A549 (cell line): ENCODE measurements around the gene ZFHX3. TPM values are rescaled to one million over a fixed set of nuclear protein-coding genes. Genes with fewer than 3 reads are reported as not detected.
A peak's percentile ranks its signal among the peaks of the same experiment; 100 is the strongest.

Experiments used
- ATAC-seq, 2 experiments: fragments of 200-7000 bp in 1 of 2; fragments of >200 bp in 1 of 2; cut with Nextera tagmentation in 1 of 2; cut with Tn5 transposase in 1 of 2; 3 replicates each; pipeline versions ENCODE4 v1.8.0 to v1.9.1; 2018 to 2020; ENCODE audit warnings: mild to moderate bottlenecking in 1 of 2, moderate library complexity in 1 of 2
- CTCF ChIA-PET: fragments of 300-600 bp; sonication (Branson Sonifier 250); formaldehyde crosslinking; extraction: SDS; loops from one replicate; lab custom pipeline; 2021; ENCODE audit warnings: antibody characterized with exemption, inconsistent platforms; lab: Yijun Ruan, JAX
- POLR2A ChIA-PET: fragments of 350-600 bp; formaldehyde crosslinking; extraction: SDS; loops from one replicate; lab custom pipeline; 2021; ENCODE audit warnings: antibody characterized with exemption, inconsistent platforms; lab: Yijun Ruan, JAX
- DNase-seq, 2 experiments: peaks; one replicate each; pipeline versions ENCODE4 v3.0.0 to v3.0.0-alpha.2; 2011 to 2016; ENCODE audit warnings: low read depth in 1 of 2, low spot score in 1 of 2
- FAIRE-seq: peaks from 2 replicates; lab custom pipeline; 2011; peaks lifted over from hg19 to GRCh38; lab: Jason Lieb, UNC
- H3K27ac ChIP-seq, 2 experiments: fragments of >200 bp; sonication (Bioruptor Twin); formaldehyde crosslinking; 3 replicates each; pipeline ENCODE4 v1.5.1; 2016 to 2017
- H3K4me1 ChIP-seq: fragments of >200 bp; sonication (Bioruptor Twin); formaldehyde crosslinking; 3 replicates; pipeline ENCODE4 v1.6.1; 2016
- H3K4me2 ChIP-seq: fragments of >200 bp; sonication (Bioruptor Twin); formaldehyde crosslinking; 3 replicates; pipeline ENCODE4 v1.6.1; 2016
- H3K4me3 ChIP-seq: fragments of >200 bp; sonication (Bioruptor Twin); formaldehyde crosslinking; 3 replicates; pipeline ENCODE4 v1.5.1; 2016
- H3K9me3 ChIP-seq: fragments of >200 bp; sonication (Bioruptor Twin); formaldehyde crosslinking; 3 replicates; pipeline ENCODE4 v1.6.1; 2016
- BHLHE40 ChIP-seq: IDR thresholded peaks from 2 replicates; pipeline ENCODE4 v1.6.1; 2012; ENCODE audit warnings: low read depth, low read length, inconsistent platforms
- CBX2 ChIP-seq: fragments of 200-600 bp; sonication (generic); IDR thresholded peaks from 2 replicates; pipeline ENCODE4 v1.6.1; 2016; ENCODE audit warnings: low read depth, mild to moderate bottlenecking, borderline replicate concordance
- CBX8 ChIP-seq: fragments of 200-600 bp; sonication (generic); IDR thresholded peaks from 2 replicates; pipeline ENCODE4 v1.6.1; 2016
- CEBPB ChIP-seq, 2 experiments: fragments of >200 bp in 1 of 2; sonication (Bioruptor Twin) in 1 of 2; formaldehyde crosslinking in 1 of 2; IDR thresholded peaks; 2 replicates each; pipeline ENCODE4 v1.6.1; 2012 to 2016
- EHMT2 ChIP-seq: fragments of 200-600 bp; sonication (generic); IDR thresholded peaks from 2 replicates; pipeline ENCODE4 v1.6.1; 2016; ENCODE audit warnings: antibody characterized with exemption, low read depth, mild to moderate bottlenecking, moderate library complexity
- EP300 ChIP-seq, 2 experiments: fragments of >200 bp; sonication (Bioruptor Twin); formaldehyde crosslinking; IDR thresholded peaks; 2 replicates in 1 of 2; 3 replicates in 1 of 2; pipeline ENCODE4 v1.6.1; 2016 to 2017
- FOSB ChIP-seq: fragments of 250-450 bp; sonication (Bioruptor Pico); IDR thresholded peaks from 2 replicates; pipeline ENCODE4 v1.5.0; 2020; ENCODE audit warnings: mild to moderate bottlenecking, moderate library complexity
- FOSL2 ChIP-seq, 2 experiments: fragments of 450-650 bp in 1 of 2; fragments of >200 bp in 1 of 2; sonication (Bioruptor Twin) in 1 of 2; formaldehyde crosslinking; IDR thresholded peaks; 2 replicates each; pipeline versions ENCODE4 v1.5.0 to v1.6.1; 2016 to 2020; ENCODE audit warnings: mild to moderate bottlenecking in 1 of 2, moderate library complexity in 1 of 2
- HEYL ChIP-seq: fragments of 250-450 bp; sonication (Bioruptor Pico); IDR thresholded peaks from 2 replicates; pipeline ENCODE4 v1.8.0; 2021; ENCODE audit warnings: mild to moderate bottlenecking, moderate library complexity
- HOXA7 ChIP-seq: fragments of 250-450 bp; sonication (Bioruptor Pico); IDR thresholded peaks from 2 replicates; pipeline ENCODE4 v1.5.0; 2020; ENCODE audit warnings: mild to moderate bottlenecking, moderate library complexity
- HOXB13 ChIP-seq: fragments of 250-450 bp; sonication (Bioruptor Pico); IDR thresholded peaks from 2 replicates; pipeline ENCODE4 v1.5.0; 2020; ENCODE audit warnings: low read depth, mild to moderate bottlenecking, moderate library complexity
- JUNB ChIP-seq: fragments of >200 bp; sonication (Bioruptor Twin); formaldehyde crosslinking; IDR thresholded peaks from 2 replicates; pipeline ENCODE4 v1.6.1; 2016
- MAFK ChIP-seq: fragments of 450-650 bp; IDR thresholded peaks from 2 replicates; pipeline ENCODE4 v1.6.1; 2014; ENCODE audit not compliant: partially characterized antibody
- MAZ ChIP-seq: fragments of 150-350 bp; IDR thresholded peaks from 2 replicates; pipeline ENCODE4 v1.6.1; 2014; ENCODE audit warnings: antibody characterized with exemption, low read depth, low read length, borderline replicate concordance
- MYC ChIP-seq: IDR thresholded peaks from 2 replicates; pipeline ENCODE4 v1.6.1; 2012; ENCODE audit warnings: mild to moderate bottlenecking, inconsistent platforms, low read length, improper control_type of control experiment, borderline replicate concordance
- PHF8 ChIP-seq: fragments of 200-600 bp; sonication (generic); IDR thresholded peaks from 2 replicates; pipeline ENCODE4 v1.6.1; 2016; ENCODE audit warnings: low read depth, mild to moderate bottlenecking, antibody characterized with exemption, moderate library complexity, borderline replicate concordance
- POLR2A ChIP-seq: IDR thresholded peaks from 2 replicates; pipeline ENCODE4 v1.6.1; 2012; ENCODE audit warnings: mild to moderate bottlenecking, low read length
- POLR2AphosphoS2 ChIP-seq: conservative IDR thresholded peaks from 2 replicates; pipeline ENCODE4 v1.6.1; 2012; ENCODE audit warnings: low read length, improper control_type of control experiment, inconsistent platforms
- RNF2 ChIP-seq: fragments of 200-600 bp; sonication (generic); IDR thresholded peaks from 2 replicates; pipeline ENCODE4 v1.6.1; 2016; ENCODE audit warnings: low read depth, mild to moderate bottlenecking, antibody characterized with exemption, moderate library complexity, borderline replicate concordance
- SMC3 ChIP-seq: fragments of >200 bp; sonication (Bioruptor Twin); formaldehyde crosslinking; IDR thresholded peaks from 3 replicates; pipeline ENCODE4 v1.6.1; 2018; ENCODE audit warnings: inconsistent platforms
- ZSCAN20 ChIP-seq: fragments of 250-450 bp; sonication (Bioruptor Pico); IDR thresholded peaks from 2 replicates; pipeline ENCODE4 v1.8.0; 2022; ENCODE audit warnings: mild to moderate bottlenecking, moderate library complexity
- WGBS: methylation state at CpG from one replicate; pipeline ENCODE4 v1.1.6; 2017; ENCODE audit errors: missing lambda C conversion rate; 5-methylcytosine and 5-hydroxymethylcytosine counted together
- polyA plus RNA-seq, 4 experiments: library from polyadenylated mRNA; depleted of rRNA in 3 of 4; stranded (reverse); fragments of >200 nt; fragmentation: RNase III in 1 of 4; extraction: RNeasy Plus Mini Kit Qiagen cat#74134 plus additional on column Dnase treatment in 1 of 4; gene quantifications; 2 replicates in 3 of 4; 3 replicates in 1 of 4; pipeline ENCODE4 v1.2.3, GENCODE V29; 2011 to 2017
- TF ChIP-seq, protein P1 (sequence below): fragments of 250-450 bp; sonication (Bioruptor Pico); IDR thresholded peaks from 2 replicates; pipeline ENCODE4 v1.5.0; 2020; ENCODE audit warnings: low read depth, mild to moderate bottlenecking, moderate library complexity
- TF ChIP-seq, protein P2 (sequence below): fragments of >200 bp; sonication (Bioruptor Twin); formaldehyde crosslinking; IDR thresholded peaks from 3 replicates; pipeline ENCODE4 v1.6.1; 2016
- TF ChIP-seq, protein P3 (sequence below): IDR thresholded peaks from 2 replicates; pipeline ENCODE4 v1.6.1; 2012

The ZFHX3 gene
- polyA plus RNA-seq, 2 of the 4 experiments (the other 2 are of a cell fraction) = 3.9 to 6.5 TPM

DNA sequence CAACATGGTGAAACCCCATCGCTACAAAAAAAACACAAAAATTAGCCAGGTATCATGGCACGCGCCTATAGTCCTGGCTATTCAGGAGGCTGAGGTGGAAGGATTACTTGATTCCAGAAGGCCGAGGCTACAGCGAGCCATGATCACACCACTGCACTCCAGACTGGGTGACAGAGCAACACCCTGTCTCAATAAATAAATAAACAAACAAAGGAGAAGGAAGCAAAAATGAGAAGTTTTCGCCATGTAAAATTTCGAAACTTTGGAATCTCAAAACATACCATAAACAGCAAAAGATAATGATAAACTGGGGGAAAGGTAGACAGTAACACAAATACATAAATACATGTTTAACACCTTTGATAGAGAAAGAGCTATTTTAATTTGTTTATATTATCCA lies 130.9 kb downstream of the ZFHX3 start:
- FAIRE-seq (no peak), ATAC-seq (no peak), DNase-seq (no peak)
- ChIA-PET CTCF (interaction anchor here (0.5 to 1.0 kb wide), 2 partner anchors 16 to 85 kb away, joined by 3 read pairs; no protein-coding TSS in a partner anchor), POLR2A (no interaction called here)
- H3K27ac ChIP-seq = no peak overlapping the region
- peaks cover 25% of the 10 kb centered on the region for H3K4me1 ChIP-seq
- no peak overlapping the region for H3K4me3 ChIP-seq
- H3K4me2 ChIP-seq = no peak overlapping the region
- TF ChIP-seq FOSL2 (IDR thresholded peaks at IDR 0.05) (no peak), FOSL2 (CRISPR knock-in tag; IDR thresholded peaks at IDR 0.05) (no peak), MAFK (no peak), RNF2 (no peak)
- 90% methylated on average over 7 of the region's 7 CpGs for WGBS
- H3K9me3 ChIP-seq = no peaks in the 10 kb centered on the region

DNA sequence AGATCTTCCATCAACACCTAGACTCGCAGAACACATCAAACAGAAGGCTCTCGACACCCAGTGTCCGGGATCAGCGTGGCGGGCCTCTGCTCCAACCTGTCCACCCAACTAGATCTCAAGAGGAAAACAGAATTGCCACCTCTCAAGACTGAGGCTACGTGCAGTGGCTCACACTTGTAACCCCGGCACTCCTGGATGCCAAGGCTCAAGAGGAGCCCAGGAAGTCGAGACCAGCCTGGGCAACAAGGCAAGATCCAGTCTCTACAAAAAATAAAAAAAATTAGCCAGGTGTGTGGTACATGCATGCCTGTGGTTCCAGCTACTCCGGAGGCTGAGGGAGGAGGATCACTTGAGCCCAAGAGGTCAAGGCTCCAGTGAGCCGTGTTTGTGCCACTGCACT lies 132.6 kb downstream of the ZFHX3 start:
- H3K4me2 ChIP-seq = no peak overlapping the region
- TF ChIP-seq RNF2 = no peak
- TF ChIP-seq CBX8 = no peak
- TF ChIP-seq HEYL (CRISPR knock-in tag) = no peak
- no peak for TF ChIP-seq CEBPB (IDR thresholded peaks at IDR 0.05)
- no peak for TF ChIP-seq ZSCAN20 (CRISPR knock-in tag)
- TF ChIP-seq, protein P1, sequence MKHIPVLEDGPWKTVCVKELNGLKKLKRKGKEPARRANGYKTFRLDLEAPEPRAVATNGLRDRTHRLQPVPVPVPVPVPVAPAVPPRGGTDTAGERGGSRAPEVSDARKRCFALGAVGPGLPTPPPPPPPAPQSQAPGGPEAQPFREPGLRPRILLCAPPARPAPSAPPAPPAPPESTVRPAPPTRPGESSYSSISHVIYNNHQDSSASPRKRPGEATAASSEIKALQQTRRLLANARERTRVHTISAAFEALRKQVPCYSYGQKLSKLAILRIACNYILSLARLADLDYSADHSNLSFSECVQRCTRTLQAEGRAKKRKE (CRISPR knock-in tag) = no peak
- TF ChIP-seq POLR2A = no peak
- no peak for TF ChIP-seq POLR2AphosphoS2
- TF ChIP-seq FOSL2 (IDR thresholded peaks at IDR 0.05) = no peak
- no peak for TF ChIP-seq FOSL2 (CRISPR knock-in tag; IDR thresholded peaks at IDR 0.05)
- no peak for TF ChIP-seq EP300 (IDR thresholded peaks at IDR 0.05)
- TF ChIP-seq, all 56 proteins: peak for 0
- Histone ChIP-seq H3K4me3 (no peak overlapping the region), H3K27ac (no peak overlapping the region), H3K9me3 (no peaks in the 10 kb centered on the region), H3K4me1 (peaks cover 25% of the 10 kb centered on the region)
- no peak for ATAC-seq
- 95% methylated on average over 10 of the region's 10 CpGs for WGBS
- ChIA-PET POLR2A (no interaction called here), CTCF (no interaction called here)
- FAIRE-seq = no peak
- no peak for DNase-seq

DNA sequence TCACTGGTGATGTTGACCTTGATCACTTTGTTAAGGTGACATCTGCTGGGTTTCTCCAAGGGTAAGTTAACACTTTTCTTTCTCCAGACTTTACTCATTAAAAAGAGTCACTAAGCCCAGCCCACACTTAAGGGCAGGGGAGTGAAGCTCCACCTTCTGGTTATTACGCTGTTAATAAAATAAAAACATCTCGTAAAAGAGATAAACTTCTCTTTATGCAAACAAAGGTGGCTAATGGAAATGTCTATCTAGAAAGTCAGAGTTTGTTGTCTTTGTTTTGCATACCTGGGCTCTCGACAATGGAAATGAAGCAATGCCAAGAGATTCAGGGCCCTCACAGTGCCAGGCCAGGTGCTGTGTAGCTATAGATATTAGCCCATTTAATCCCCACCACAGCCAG lies 134.4 kb downstream of the ZFHX3 start:
- CTCF ChIA-PET = interaction anchor here (0.5 to 1.5 kb wide), 3 partner anchors 64 to 188 kb away, joined by 3 to 5 read pairs (median 4); no protein-coding TSS in a partner anchor
- TF ChIP-seq SMC3 (no peak), EP300 (IDR thresholded peaks at IDR 0.05) (no peak), JUNB (no peak), EHMT2 (no peak), RNF2 (no peak), MYC (no peak), HOXA7 (CRISPR knock-in tag) (no peak), PHF8 (no peak), MAZ (no peak), BHLHE40 (no peak), CBX2 (no peak), HOXB13 (CRISPR knock-in tag) (no peak), POLR2A (no peak), FOSL2 (IDR thresholded peaks at IDR 0.05) (no peak), FOSL2 (CRISPR knock-in tag; IDR thresholded peaks at IDR 0.05) (no peak), FOSB (CRISPR knock-in tag) (no peak)
- TF ChIP-seq, protein P1 (CRISPR knock-in tag) = no peak
- TF ChIP-seq, protein P2, sequence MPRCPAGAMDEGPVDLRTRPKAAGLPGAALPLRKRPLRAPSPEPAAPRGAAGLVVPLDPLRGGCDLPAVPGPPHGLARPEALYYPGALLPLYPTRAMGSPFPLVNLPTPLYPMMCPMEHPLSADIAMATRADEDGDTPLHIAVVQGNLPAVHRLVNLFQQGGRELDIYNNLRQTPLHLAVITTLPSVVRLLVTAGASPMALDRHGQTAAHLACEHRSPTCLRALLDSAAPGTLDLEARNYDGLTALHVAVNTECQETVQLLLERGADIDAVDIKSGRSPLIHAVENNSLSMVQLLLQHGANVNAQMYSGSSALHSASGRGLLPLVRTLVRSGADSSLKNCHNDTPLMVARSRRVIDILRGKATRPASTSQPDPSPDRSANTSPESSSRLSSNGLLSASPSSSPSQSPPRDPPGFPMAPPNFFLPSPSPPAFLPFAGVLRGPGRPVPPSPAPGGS = no peak
- TF ChIP-seq, protein P3, sequence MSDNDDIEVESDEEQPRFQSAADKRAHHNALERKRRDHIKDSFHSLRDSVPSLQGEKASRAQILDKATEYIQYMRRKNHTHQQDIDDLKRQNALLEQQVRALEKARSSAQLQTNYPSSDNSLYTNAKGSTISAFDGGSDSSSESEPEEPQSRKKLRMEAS = no peak
- FAIRE-seq (no peak), DNase-seq (no peak), ATAC-seq (no peak; a peak in 1 of 6 replicates)
- Histone ChIP-seq H3K4me3 (no peak overlapping the region), H3K4me1 (peaks cover 29% of the 10 kb centered on the region), H3K4me2 (0 out of 3 replicates have a peak overlapping the region, but pooled peaks have one; percentile 51), H3K27ac (no peak overlapping the region), H3K9me3 (no peaks in the 10 kb centered on the region)
- POLR2A ChIA-PET = no interaction called here
- WGBS = 70% methylated on average over 3 of the region's 3 CpGs
